Measurements from ENCODE around the gene RTF1.
"Not testable (repeated sequence)": the region's sequence is repeated elsewhere in the genome, so short reads cannot be mapped to it uniquely, and the experiment has no call there.

The RTF1 gene

DNA sequence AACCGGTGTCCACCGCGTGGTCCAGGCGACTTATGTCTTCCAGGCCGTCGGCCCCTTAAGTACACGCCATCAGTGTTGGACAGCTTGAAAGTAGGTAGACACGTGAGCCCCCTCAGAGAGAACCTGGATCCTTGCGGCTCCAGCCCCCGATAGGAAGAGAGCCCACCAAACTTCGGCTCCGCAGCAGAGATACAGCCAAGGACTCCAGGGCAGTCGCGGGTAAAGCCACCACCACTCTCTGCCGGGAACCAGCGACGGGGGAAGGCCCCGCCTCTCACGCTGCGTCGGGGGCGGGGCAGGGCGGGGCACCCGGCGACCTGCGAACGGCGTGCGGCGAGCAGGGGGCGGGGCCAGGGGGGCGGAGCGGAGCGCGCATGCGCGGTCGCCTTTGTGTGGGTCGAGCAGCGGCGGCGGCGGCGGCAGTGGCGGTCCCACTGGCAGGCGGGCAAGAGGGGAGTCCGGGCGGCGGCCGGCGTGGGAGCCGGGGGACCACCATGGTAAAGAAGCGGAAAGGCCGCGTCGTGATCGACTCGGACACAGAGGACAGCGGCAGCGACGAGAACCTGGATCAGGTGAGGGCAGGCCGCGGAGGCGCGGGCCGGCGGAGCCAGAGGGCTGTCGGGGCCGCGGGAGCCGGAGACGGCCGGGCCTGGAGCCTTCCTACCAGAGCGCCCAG, at the start of gene RTF1:
RTF1 (plus strand) TSS at position 354 of the 676 bp plus-strand sequence; CDS start at position 375, 21 bp downstream.
- Histone ChIP-seq H3K9ac (peak within 1 kb of the TSS; percentile 62; the same call in 1 of the 2 replicates), H3K4me3 (IDR thresholded peaks at IDR 0.05; ENCODE audit: insufficient read depth, low read depth, low read length) (no peak within 1 kb of the TSS), H3K79me2 (ENCODE audit: insufficient read depth, low read depth) (peaks cover 61% of the 10 kb centered on the region), H3K36me3 (ENCODE audit: insufficient read depth) (no peaks in the 10 kb centered on the region), H3K4me2 (peak within 1 kb of the TSS; percentile 88), H3K27me3 (ENCODE audit: insufficient read depth, low read depth) (no peaks in the 10 kb centered on the region), H4K20me1 (ENCODE audit: insufficient read depth) (no peaks in the 10 kb centered on the region; the same call in 1 of the 2 replicates), H3K4me1 (ENCODE audit: low read depth, poor library complexity, severe bottlenecking) (peaks cover 28% of the 10 kb centered on the region), H3K27ac (peak within 1 kb of the TSS; percentile 53), H2AFZ (ENCODE audit: low read depth) (peak within 1 kb of the TSS; percentile 76)
- TF ChIP-seq, protein P1, sequence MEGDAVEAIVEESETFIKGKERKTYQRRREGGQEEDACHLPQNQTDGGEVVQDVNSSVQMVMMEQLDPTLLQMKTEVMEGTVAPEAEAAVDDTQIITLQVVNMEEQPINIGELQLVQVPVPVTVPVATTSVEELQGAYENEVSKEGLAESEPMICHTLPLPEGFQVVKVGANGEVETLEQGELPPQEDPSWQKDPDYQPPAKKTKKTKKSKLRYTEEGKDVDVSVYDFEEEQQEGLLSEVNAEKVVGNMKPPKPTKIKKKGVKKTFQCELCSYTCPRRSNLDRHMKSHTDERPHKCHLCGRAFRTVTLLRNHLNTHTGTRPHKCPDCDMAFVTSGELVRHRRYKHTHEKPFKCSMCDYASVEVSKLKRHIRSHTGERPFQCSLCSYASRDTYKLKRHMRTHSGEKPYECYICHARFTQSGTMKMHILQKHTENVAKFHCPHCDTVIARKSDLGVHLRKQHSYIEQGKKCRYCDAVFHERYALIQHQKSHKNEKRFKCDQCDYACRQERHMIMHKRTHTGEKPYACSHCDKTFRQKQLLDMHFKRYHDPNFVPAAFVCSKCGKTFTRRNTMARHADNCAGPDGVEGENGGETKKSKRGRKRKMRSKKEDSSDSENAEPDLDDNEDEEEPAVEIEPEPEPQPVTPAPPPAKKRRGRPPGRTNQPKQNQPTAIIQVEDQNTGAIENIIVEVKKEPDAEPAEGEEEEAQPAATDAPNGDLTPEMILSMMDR (conservative IDR thresholded peaks at IDR 0.05; ENCODE audit: low read depth, low read length) = no peak

DNA sequence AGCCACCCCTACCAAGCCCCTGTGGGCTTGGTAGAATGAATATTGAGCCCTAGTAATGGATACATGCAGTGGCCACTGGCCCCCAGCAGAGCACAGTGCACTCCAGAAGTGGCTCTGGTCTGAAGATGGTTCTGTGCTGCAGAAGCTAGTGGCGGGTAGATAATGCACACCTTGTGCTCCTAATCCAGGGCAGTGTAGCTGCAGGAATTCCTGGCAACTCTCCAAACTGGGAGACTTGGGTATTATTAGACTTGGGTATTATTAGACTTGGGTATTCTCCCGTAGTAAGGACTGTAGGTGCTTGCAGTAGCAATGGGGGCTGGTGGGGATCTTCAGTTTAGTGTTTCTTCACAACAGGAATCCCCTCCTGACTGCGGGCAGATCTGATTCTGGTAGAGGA, 49.5 kb upstream of the RTF1 start:
- Histone ChIP-seq H3K79me2 (ENCODE audit: insufficient read depth, low read depth) (peaks cover 7% of the 10 kb centered on the region), H3K4me1 (ENCODE audit: low read depth, poor library complexity, severe bottlenecking) (no peaks in the 10 kb centered on the region), H3K4me3 (IDR thresholded peaks at IDR 0.05; ENCODE audit: insufficient read depth, low read depth, low read length) (no peak overlapping the region), H3K36me3 (ENCODE audit: insufficient read depth) (peaks cover 8% of the 10 kb centered on the region; the same call in 1 of the 2 replicates), H3K4me2 (no peak overlapping the region), H2AFZ (ENCODE audit: low read depth) (no peak overlapping the region), H3K9ac (no peak overlapping the region), H3K27ac (no peak overlapping the region), H4K20me1 (ENCODE audit: insufficient read depth) (no peaks in the 10 kb centered on the region), H3K27me3 (ENCODE audit: insufficient read depth, low read depth) (no peaks in the 10 kb centered on the region)
- TF ChIP-seq, protein P1 (conservative IDR thresholded peaks at IDR 0.05; ENCODE audit: low read depth, low read length) = no peak

DNA sequence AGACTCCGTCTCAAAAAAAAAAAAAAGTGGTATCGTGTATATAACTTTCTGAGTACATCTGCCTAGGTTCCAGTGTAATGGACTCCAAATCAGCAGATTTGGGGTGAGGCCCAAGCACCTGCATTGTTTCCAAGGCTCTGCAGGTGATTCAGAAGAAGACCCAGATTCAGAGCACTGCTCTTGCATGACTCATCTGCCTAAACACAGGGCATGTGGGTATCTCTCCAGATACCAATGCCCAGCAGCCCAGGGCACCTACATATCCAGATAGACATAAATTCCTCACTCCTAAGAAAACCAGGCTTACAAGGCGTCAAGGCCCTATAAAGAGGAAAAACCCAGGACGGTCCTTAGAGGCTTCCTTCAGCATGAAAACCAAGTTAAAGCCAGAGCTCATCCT, 38.9 kb upstream of the RTF1 start:
- TF ChIP-seq, protein P1 (conservative IDR thresholded peaks at IDR 0.05; ENCODE audit: low read depth, low read length) = no peak
- Histone ChIP-seq H3K4me1 (ENCODE audit: low read depth, poor library complexity, severe bottlenecking) (no peaks in the 10 kb centered on the region), H3K36me3 (ENCODE audit: insufficient read depth) (peaks cover 16% of the 10 kb centered on the region), H3K9ac (no peak overlapping the region), H3K27ac (no peak overlapping the region), H3K4me3 (IDR thresholded peaks at IDR 0.05; ENCODE audit: insufficient read depth, low read depth, low read length) (no peak overlapping the region), H2AFZ (ENCODE audit: low read depth) (no peak overlapping the region), H3K27me3 (ENCODE audit: insufficient read depth, low read depth) (no peaks in the 10 kb centered on the region), H3K79me2 (ENCODE audit: insufficient read depth, low read depth) (no peaks in the 10 kb centered on the region), H4K20me1 (ENCODE audit: insufficient read depth) (no peaks in the 10 kb centered on the region), H3K4me2 (no peak overlapping the region)

DNA sequence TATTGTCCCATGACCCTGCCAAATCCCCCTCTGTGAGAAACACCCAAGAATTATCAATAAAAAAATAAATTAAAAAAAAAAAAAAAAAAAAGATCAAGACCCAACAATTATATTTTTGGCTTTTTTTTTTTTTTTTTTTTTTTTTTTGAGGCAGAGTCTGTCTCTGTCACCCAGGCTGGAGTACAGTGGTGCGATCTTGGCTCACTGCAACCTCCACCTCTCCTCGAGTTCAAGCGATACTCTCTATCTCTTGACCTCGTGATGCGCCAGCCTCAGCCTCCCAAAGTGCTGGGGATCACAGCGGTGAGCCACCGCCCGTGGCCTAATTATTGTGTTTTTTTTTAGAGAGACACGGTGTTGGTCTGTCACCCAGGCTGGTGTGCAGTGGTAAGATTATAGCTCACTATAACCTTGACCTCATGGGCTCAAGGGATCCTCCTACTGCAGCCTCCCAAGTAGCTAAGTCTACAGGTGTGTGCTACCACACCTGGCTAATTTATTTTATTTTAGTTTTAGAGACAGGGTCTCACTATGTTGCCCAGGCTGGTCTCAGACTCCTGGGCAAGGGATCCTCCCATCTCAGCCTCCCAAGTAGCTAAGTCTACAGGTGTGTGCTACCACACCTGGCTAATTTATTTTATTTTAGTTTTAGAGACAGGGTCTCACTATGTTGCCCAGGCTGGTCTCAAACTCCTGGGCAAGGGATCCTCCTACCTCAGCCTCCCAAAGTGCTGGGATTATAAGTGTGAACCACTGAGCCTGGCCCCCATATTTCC, 32.7 kb upstream of the RTF1 start:
- not testable (repeated sequence) for H3K4me3 ChIP-seq (IDR thresholded peaks at IDR 0.05; ENCODE audit: insufficient read depth, low read depth, low read length); H2AFZ ChIP-seq (ENCODE audit: low read depth); H4K20me1 ChIP-seq (ENCODE audit: insufficient read depth); H3K4me2 ChIP-seq; H3K9ac ChIP-seq; H3K27ac ChIP-seq; H3K79me2 ChIP-seq (ENCODE audit: insufficient read depth, low read depth); H3K36me3 ChIP-seq (ENCODE audit: insufficient read depth); H3K27me3 ChIP-seq (ENCODE audit: insufficient read depth, low read depth); H3K4me1 ChIP-seq (ENCODE audit: low read depth, poor library complexity, severe bottlenecking)

DNA sequence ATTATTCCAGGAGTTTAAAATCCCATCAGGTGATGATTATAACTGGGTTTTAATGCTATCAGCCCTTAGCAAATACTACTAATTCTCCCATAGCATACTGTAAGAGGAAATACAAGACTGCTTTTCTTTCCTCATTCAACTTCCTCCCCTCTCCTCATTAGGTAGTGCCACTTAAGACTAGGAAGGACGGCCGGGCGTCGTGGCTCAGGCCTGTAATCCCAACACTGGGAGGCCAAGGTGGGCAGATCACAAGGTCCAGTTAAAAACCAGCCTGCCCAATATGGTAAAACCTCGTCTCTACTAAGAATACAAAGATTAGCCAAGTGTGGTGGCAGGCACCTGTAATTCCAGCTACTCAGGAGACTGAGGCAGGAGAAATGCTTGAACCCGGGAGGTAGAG, 29.2 kb upstream of the RTF1 start:
- Histone ChIP-seq H3K27ac (no peak overlapping the region), H3K4me1 (ENCODE audit: low read depth, poor library complexity, severe bottlenecking) (no peaks in the 10 kb centered on the region), H3K79me2 (ENCODE audit: insufficient read depth, low read depth) (no peaks in the 10 kb centered on the region), H4K20me1 (ENCODE audit: insufficient read depth) (no peaks in the 10 kb centered on the region), H3K36me3 (ENCODE audit: insufficient read depth) (no peaks in the 10 kb centered on the region), H3K9ac (no peak overlapping the region), H2AFZ (ENCODE audit: low read depth) (no peak overlapping the region), H3K27me3 (ENCODE audit: insufficient read depth, low read depth) (no peaks in the 10 kb centered on the region), H3K4me2 (no peak overlapping the region), H3K4me3 (IDR thresholded peaks at IDR 0.05; ENCODE audit: insufficient read depth, low read depth, low read length) (no peak overlapping the region)
- TF ChIP-seq, protein P1 (conservative IDR thresholded peaks at IDR 0.05; ENCODE audit: low read depth, low read length) = no peak

Data from KMS-11 (cell line).